PC-9 (cell line): Measurements from ENCODE around the gene DNAJC3.

ENCODE experiments used
- EZH2 ChIP-seq: fragments of 200-600 bp; sonication (generic); IDR thresholded peaks from 2 replicates; pipeline ENCODE4 v1.8.0; 2017; ENCODE audit warnings: antibody characterized with exemption, low read depth
- TF ChIP-seq, protein P1 (sequence below): fragments of 200-600 bp; sonication (generic); conservative IDR thresholded peaks from 2 replicates; pipeline ENCODE4 v1.6.1; 2017; ENCODE audit warnings: mixed run types, antibody characterized with exemption, mild to moderate bottlenecking, moderate library complexity

DNA sequence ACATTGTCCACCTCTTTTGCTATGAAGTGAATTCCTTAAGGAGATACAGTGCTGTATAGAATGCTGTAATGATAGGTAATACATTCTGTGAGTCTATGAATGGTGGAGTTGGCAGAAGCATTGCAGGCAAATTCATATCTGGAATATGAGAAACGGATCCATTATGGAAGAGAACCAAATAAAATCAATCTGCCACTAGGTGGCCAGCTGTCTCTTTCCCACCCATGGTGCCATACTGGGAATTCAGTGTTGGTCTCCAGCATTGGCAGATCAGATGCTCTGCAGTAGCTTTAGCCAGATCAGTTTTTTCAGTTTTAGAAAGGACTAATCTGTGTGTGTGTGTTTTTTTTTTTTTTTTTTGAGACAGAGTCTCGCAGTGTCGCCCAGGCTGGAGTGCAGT is 27.6 kb downstream of the DNAJC3 start:
- TF ChIP-seq, protein P1, sequence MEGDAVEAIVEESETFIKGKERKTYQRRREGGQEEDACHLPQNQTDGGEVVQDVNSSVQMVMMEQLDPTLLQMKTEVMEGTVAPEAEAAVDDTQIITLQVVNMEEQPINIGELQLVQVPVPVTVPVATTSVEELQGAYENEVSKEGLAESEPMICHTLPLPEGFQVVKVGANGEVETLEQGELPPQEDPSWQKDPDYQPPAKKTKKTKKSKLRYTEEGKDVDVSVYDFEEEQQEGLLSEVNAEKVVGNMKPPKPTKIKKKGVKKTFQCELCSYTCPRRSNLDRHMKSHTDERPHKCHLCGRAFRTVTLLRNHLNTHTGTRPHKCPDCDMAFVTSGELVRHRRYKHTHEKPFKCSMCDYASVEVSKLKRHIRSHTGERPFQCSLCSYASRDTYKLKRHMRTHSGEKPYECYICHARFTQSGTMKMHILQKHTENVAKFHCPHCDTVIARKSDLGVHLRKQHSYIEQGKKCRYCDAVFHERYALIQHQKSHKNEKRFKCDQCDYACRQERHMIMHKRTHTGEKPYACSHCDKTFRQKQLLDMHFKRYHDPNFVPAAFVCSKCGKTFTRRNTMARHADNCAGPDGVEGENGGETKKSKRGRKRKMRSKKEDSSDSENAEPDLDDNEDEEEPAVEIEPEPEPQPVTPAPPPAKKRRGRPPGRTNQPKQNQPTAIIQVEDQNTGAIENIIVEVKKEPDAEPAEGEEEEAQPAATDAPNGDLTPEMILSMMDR = no peak
- no peak for TF ChIP-seq EZH2
